ENCODE measurements around the gene UBAC2.
A peak's percentile ranks its signal among the peaks of the same experiment; 100 is the strongest.

Gene UBAC2

GRCh38 chr13:99299256-99299919, 98.7 kb downstream of the UBAC2 start:
- no peak for DNase-seq

- DNase-seq, result no peak
Observed at GRCh38 chr13:99299920-99300341, 99.3 kb downstream of the UBAC2 start.

- no peak for DNase-seq
Observed at GRCh38 chr13:99301056-99301838, 100.6 kb downstream of the UBAC2 start.

- DNase-seq, result no peak
Observed at GRCh38 chr13:99301913-99302636, 101.4 kb downstream of the UBAC2 start.

- DNase-seq, result no peak
Observed at GRCh38 chr13:99302637-99303505, 102.2 kb downstream of the UBAC2 start.

GRCh38 chr13:99303863-99304521, 103.3 kb downstream of the UBAC2 start:
- DNase-seq, result no peak

- no peak for DNase-seq
Observed at GRCh38 chr13:99304541-99304940, 103.9 kb downstream of the UBAC2 start.

- no peak for DNase-seq
Observed at GRCh38 chr13:99305158-99305557, 104.5 kb downstream of the UBAC2 start.

- no peak for DNase-seq
Observed at GRCh38 chr13:99305566-99305965, 104.9 kb downstream of the UBAC2 start.

GRCh38 chr13:99307247-99307646, 106.6 kb downstream of the UBAC2 start, which contains the start of gene GPR183:
Gene GPR183 (minus strand): TSS chr13:99307399. CDS start chr13:99296145, 11,254 bp downstream.
- DNase-seq, result peak; percentile 38

- DNase-seq, result peak; percentile 78
Observed at GRCh38 chr13:99307648-99308339, 107.1 kb downstream of the UBAC2 start.

GRCh38 chr13:99308471-99309087, 107.9 kb downstream of the UBAC2 start:
- DNase-seq, result peak; percentile 83

GRCh38 chr13:99310382-99311031, 109.9 kb downstream of the UBAC2 start:
- peak; percentile 96 for DNase-seq

- DNase-seq, result peak; percentile 73
Observed at GRCh38 chr13:99311137-99311536, 110.5 kb downstream of the UBAC2 start.

- no peak for DNase-seq
Observed at GRCh38 chr13:99311748-99312492, 111.3 kb downstream of the UBAC2 start.

GRCh38 chr13:99312493-99312883, 111.8 kb downstream of the UBAC2 start:
- peak; percentile 94 for DNase-seq

GRCh38 chr13:99313501-99313900, 112.8 kb downstream of the UBAC2 start:
- no peak for DNase-seq

GRCh38 chr13:99313941-99314340, 113.3 kb downstream of the UBAC2 start:
- no peak for DNase-seq

- peak; percentile 80 for DNase-seq
Observed at GRCh38 chr13:99314640-99315176, 114.1 kb downstream of the UBAC2 start.
